Measurements from ENCODE around the gene RSAD2. TPM values are rescaled to one million over a fixed set of nuclear protein-coding genes. Genes with fewer than 3 reads are reported as not detected.

The RSAD2 gene
- polyA plus RNA-seq, 1 donor from 2014 or later: 1.2 TPM

DNA sequence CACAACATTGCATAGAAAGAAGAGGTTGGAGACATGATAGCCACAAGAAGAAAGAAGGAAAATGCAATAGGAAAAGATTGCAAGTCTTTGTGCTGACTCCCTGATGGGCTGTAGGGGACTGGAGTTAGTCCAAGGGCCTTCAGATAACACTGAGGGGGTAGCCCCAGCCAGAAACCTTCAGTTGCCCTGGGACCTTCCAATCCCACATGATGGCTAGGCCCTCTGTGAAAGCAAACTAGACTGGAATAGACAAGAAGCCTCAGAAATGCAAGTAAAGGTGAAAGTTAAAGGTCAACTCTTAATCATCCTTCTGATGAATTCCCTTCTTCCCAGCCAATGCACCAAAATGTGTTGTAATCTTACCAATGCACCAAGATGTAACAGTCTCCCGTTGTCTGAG is 31.0 kb upstream of the RSAD2 start:
- H3K27me3 ChIP-seq (ENCODE audit: insufficient read depth, low read depth, low read length): no peaks in the 10 kb centered on the region
- no peaks in the 10 kb centered on the region for H3K36me3 ChIP-seq (ENCODE audit: insufficient read depth, low read length)
- no peak overlapping the region for H2AFZ ChIP-seq (ENCODE audit: low read depth, low read length)
- H3K9me2 ChIP-seq (ENCODE audit: insufficient read depth, low read length): no peaks in the 10 kb centered on the region
- TF ChIP-seq, protein P1, sequence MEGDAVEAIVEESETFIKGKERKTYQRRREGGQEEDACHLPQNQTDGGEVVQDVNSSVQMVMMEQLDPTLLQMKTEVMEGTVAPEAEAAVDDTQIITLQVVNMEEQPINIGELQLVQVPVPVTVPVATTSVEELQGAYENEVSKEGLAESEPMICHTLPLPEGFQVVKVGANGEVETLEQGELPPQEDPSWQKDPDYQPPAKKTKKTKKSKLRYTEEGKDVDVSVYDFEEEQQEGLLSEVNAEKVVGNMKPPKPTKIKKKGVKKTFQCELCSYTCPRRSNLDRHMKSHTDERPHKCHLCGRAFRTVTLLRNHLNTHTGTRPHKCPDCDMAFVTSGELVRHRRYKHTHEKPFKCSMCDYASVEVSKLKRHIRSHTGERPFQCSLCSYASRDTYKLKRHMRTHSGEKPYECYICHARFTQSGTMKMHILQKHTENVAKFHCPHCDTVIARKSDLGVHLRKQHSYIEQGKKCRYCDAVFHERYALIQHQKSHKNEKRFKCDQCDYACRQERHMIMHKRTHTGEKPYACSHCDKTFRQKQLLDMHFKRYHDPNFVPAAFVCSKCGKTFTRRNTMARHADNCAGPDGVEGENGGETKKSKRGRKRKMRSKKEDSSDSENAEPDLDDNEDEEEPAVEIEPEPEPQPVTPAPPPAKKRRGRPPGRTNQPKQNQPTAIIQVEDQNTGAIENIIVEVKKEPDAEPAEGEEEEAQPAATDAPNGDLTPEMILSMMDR (IDR thresholded peaks at IDR 0.05; ENCODE audit: poor library complexity, severe bottlenecking): no peak
- TF ChIP-seq EZH2 (IDR thresholded peaks at IDR 0.05; ENCODE audit: borderline replicate concordance, insufficient read depth, low read length, poor library complexity, severe bottlenecking) (no peak), SMC3 (conservative IDR thresholded peaks at IDR 0.05; ENCODE audit: poor library complexity) (no peak), TAF1 (IDR thresholded peaks at IDR 0.05; ENCODE audit: low read depth) (no peak), EP300 (conservative IDR thresholded peaks at IDR 0.05; ENCODE audit: poor library complexity, severe bottlenecking) (no peak), POLR2AphosphoS5 (IDR thresholded peaks at IDR 0.05) (no peak), RAD21 (conservative IDR thresholded peaks at IDR 0.05) (no peak), MXI1 (conservative IDR thresholded peaks at IDR 0.05; ENCODE audit: poor library complexity, severe bottlenecking) (no peak)
- TF ChIP-seq, protein P2, sequence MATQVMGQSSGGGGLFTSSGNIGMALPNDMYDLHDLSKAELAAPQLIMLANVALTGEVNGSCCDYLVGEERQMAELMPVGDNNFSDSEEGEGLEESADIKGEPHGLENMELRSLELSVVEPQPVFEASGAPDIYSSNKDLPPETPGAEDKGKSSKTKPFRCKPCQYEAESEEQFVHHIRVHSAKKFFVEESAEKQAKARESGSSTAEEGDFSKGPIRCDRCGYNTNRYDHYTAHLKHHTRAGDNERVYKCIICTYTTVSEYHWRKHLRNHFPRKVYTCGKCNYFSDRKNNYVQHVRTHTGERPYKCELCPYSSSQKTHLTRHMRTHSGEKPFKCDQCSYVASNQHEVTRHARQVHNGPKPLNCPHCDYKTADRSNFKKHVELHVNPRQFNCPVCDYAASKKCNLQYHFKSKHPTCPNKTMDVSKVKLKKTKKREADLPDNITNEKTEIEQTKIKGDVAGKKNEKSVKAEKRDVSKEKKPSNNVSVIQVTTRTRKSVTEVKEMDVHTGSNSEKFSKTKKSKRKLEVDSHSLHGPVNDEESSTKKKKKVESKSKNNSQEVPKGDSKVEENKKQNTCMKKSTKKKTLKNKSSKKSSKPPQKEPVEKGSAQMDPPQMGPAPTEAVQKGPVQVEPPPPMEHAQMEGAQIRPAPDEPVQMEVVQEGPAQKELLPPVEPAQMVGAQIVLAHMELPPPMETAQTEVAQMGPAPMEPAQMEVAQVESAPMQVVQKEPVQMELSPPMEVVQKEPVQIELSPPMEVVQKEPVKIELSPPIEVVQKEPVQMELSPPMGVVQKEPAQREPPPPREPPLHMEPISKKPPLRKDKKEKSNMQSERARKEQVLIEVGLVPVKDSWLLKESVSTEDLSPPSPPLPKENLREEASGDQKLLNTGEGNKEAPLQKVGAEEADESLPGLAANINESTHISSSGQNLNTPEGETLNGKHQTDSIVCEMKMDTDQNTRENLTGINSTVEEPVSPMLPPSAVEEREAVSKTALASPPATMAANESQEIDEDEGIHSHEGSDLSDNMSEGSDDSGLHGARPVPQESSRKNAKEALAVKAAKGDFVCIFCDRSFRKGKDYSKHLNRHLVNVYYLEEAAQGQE (IDR thresholded peaks at IDR 0.05; ENCODE audit: borderline replicate concordance): no peak
- H3K4me2 ChIP-seq (ENCODE audit: low read length): no peak overlapping the region
- H4K20me1 ChIP-seq (ENCODE audit: insufficient read depth): no peaks in the 10 kb centered on the region
- no peak overlapping the region for H3K4me3 ChIP-seq (ENCODE audit: low read length)
- peaks cover 14% of the 10 kb centered on the region for H3K9me3 ChIP-seq (ENCODE audit: low read length)
- no peak overlapping the region for H3K27ac ChIP-seq (ENCODE audit: low read length)
- H3K9ac ChIP-seq (ENCODE audit: low read length): no peak overlapping the region
- no peaks in the 10 kb centered on the region for H3F3A ChIP-seq (ENCODE audit: insufficient read depth, low read length, poor library complexity, severe bottlenecking)
- no peaks in the 10 kb centered on the region for H3K79me2 ChIP-seq (replicated peaks; ENCODE audit: insufficient read depth, low read length)

DNA sequence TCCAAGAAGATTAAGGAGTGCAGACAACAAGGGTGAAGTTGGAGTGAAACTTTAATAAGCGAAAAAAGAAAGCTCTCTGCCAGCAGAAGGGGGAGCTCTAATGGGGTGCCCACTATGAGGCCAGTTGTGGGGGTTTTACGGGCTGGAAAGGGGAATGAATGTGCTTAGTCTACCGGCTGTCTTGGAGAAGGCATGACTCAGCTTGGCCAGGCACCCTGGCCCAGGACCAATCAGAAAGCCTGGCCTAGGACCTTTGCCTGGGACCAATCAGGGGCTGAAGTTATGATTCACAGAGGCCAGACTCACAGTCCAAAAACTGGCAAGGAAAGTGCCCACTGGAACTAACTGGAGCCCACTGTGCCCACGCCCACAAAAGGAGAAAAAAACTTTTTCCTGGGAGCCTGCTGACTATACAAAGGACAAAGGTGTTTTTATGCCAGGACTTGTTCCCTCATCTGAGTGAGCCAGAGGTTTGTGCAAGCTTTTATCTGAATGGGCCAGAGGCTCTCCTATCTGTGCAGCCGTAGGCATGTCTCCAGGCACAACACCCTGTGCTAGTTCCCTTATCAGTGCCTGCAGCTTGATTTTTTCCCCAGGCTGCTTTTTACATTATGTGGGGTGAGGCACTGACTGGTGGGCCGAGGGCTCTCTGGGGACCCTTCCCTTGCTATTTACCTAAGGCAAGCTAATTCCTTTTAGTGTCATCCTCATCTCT is 30.5 kb upstream of the RSAD2 start:
- no peaks in the 10 kb centered on the region for H3K9me2 ChIP-seq (ENCODE audit: insufficient read depth, low read length)
- no peaks in the 10 kb centered on the region for H3K36me3 ChIP-seq (ENCODE audit: insufficient read depth, low read length)
- no peaks in the 10 kb centered on the region for H3F3A ChIP-seq (ENCODE audit: insufficient read depth, low read length, poor library complexity, severe bottlenecking)
- no peak overlapping the region for H3K4me2 ChIP-seq (ENCODE audit: low read length)
- H3K4me3 ChIP-seq (ENCODE audit: low read length): no peak overlapping the region
- no peaks in the 10 kb centered on the region for H3K27me3 ChIP-seq (ENCODE audit: insufficient read depth, low read depth, low read length)
- H3K9ac ChIP-seq (ENCODE audit: low read length): no peak overlapping the region
- H3K27ac ChIP-seq (ENCODE audit: low read length): no peak overlapping the region
- no peaks in the 10 kb centered on the region for H4K20me1 ChIP-seq (ENCODE audit: insufficient read depth)
- no peak overlapping the region for H2AFZ ChIP-seq (ENCODE audit: low read depth, low read length)
- H3K79me2 ChIP-seq (replicated peaks; ENCODE audit: insufficient read depth, low read length): no peaks in the 10 kb centered on the region
- H3K9me3 ChIP-seq (ENCODE audit: low read length): peaks cover 14% of the 10 kb centered on the region
- no peak for TF ChIP-seq MXI1 (conservative IDR thresholded peaks at IDR 0.05; ENCODE audit: poor library complexity, severe bottlenecking)
- TF ChIP-seq EZH2 (IDR thresholded peaks at IDR 0.05; ENCODE audit: borderline replicate concordance, insufficient read depth, low read length, poor library complexity, severe bottlenecking): no peak
- TF ChIP-seq, protein P2 (IDR thresholded peaks at IDR 0.05; ENCODE audit: borderline replicate concordance): no peak
- TF ChIP-seq EP300 (conservative IDR thresholded peaks at IDR 0.05; ENCODE audit: poor library complexity, severe bottlenecking): no peak
- no peak for TF ChIP-seq POLR2AphosphoS5 (IDR thresholded peaks at IDR 0.05)
- TF ChIP-seq RAD21 (conservative IDR thresholded peaks at IDR 0.05): no peak
- no peak for TF ChIP-seq TAF1 (IDR thresholded peaks at IDR 0.05; ENCODE audit: low read depth)
- TF ChIP-seq SMC3 (conservative IDR thresholded peaks at IDR 0.05; ENCODE audit: poor library complexity): no peak
- TF ChIP-seq, protein P1 (IDR thresholded peaks at IDR 0.05; ENCODE audit: poor library complexity, severe bottlenecking): no peak

Measured in neural cell (in vitro differentiated cells).